H9 (cell line): ENCODE measurements around the gene BCL2L14. TPM values are rescaled to one million over a fixed set of nuclear protein-coding genes. Genes with fewer than 3 reads are reported as not detected.

Source experiments
- DNase-seq: peaks from one replicate; pipeline ENCODE4 v3.0.0-alpha.2; 2017
- H2AFZ ChIP-seq: one replicate; pipeline ENCODE4 v1.6.1; 2013; ENCODE audit warnings: mild to moderate bottlenecking, low read length, control low read depth, moderate library complexity
- H2AK5ac ChIP-seq: 2 replicates; pipeline ENCODE4 v1.6.1; 2013; ENCODE audit warnings: low read length, control low read depth, mixed read lengths; ENCODE audit not compliant: insufficient read length
- H2BK120ac ChIP-seq: one replicate; pipeline ENCODE4 v1.6.1; 2013; ENCODE audit warnings: low read depth, mild to moderate bottlenecking, low read length, control low read depth, inconsistent platforms; ENCODE audit not compliant: poor library complexity, severe bottlenecking
- H2BK12ac ChIP-seq: 2 replicates; pipeline ENCODE4 v1.6.1; 2013; ENCODE audit warnings: low read length, control low read depth, mixed read lengths, low read depth; ENCODE audit not compliant: insufficient read length
- H2BK15ac ChIP-seq: 2 replicates; pipeline ENCODE4 v1.6.1; 2013; ENCODE audit warnings: low read depth, low read length, control low read depth
- H2BK20ac ChIP-seq: one replicate; pipeline ENCODE4 v1.6.1; 2013; ENCODE audit warnings: low read depth, mild to moderate bottlenecking, low read length, control low read depth, inconsistent platforms; ENCODE audit not compliant: poor library complexity, severe bottlenecking
- H2BK5ac ChIP-seq: 2 replicates; pipeline ENCODE4 v1.6.1; 2013; ENCODE audit warnings: low read length, control low read depth, mixed read lengths; ENCODE audit not compliant: insufficient read length
- H3K14ac ChIP-seq: 2 replicates; pipeline ENCODE4 v1.6.1; 2013; ENCODE audit warnings: low read length, control low read depth; ENCODE audit not compliant: insufficient read depth
- H3K18ac ChIP-seq: 2 replicates; pipeline ENCODE4 v1.6.1; 2013; ENCODE audit warnings: low read depth, mild to moderate bottlenecking, mixed read lengths, low read length, control low read depth; ENCODE audit not compliant: insufficient read length
- H3K23ac ChIP-seq: 2 replicates; pipeline ENCODE4 v1.6.1; 2013; ENCODE audit warnings: low read length, control low read depth, mixed read lengths, low read depth; ENCODE audit not compliant: insufficient read length
- H3K23me2 ChIP-seq: 2 replicates; pipeline ENCODE4 v1.6.1; 2013; ENCODE audit warnings: low read depth, mild to moderate bottlenecking, mixed read lengths, low read length, control low read depth; ENCODE audit not compliant: insufficient read length, poor library complexity, severe bottlenecking
- H3K27ac ChIP-seq: 2 replicates; pipeline ENCODE4 v1.5.1; 2013; ENCODE audit warnings: low read length, control low read depth, mixed read lengths, low read depth; ENCODE audit not compliant: insufficient read length
- H3K27me3 ChIP-seq: 2 replicates; pipeline ENCODE4 v1.6.1; 2013; ENCODE audit warnings: low read length, control low read depth, inconsistent platforms; ENCODE audit not compliant: insufficient read depth
- H3K4ac ChIP-seq: 2 replicates; pipeline ENCODE4 v1.6.1; 2013; ENCODE audit warnings: low read depth, mild to moderate bottlenecking, control low read depth, inconsistent platforms, low read length, moderate library complexity
- H3K4me1 ChIP-seq: 2 replicates; pipeline ENCODE4 v1.6.1; 2013; ENCODE audit warnings: low read length, control low read depth, inconsistent platforms; ENCODE audit not compliant: insufficient read depth
- H3K4me2 ChIP-seq: 2 replicates; pipeline ENCODE4 v1.6.1; 2013; ENCODE audit warnings: low read length, control low read depth, mixed read lengths; ENCODE audit not compliant: insufficient read length, insufficient read depth
- H3K56ac ChIP-seq: 2 replicates; pipeline ENCODE4 v1.6.1; 2013; ENCODE audit warnings: low read depth, mild to moderate bottlenecking, mixed read lengths, low read length, control low read depth; ENCODE audit not compliant: insufficient read length
- H3K79me1 ChIP-seq: 2 replicates; pipeline ENCODE4 v1.6.1; 2013; ENCODE audit warnings: low read depth, mild to moderate bottlenecking, moderate library complexity, low read length, control low read depth, inconsistent platforms; ENCODE audit not compliant: insufficient read depth, poor library complexity, severe bottlenecking
- H3K79me2 ChIP-seq: 2 replicates; pipeline ENCODE4 v1.6.1; 2013; ENCODE audit warnings: low read length, control low read depth, inconsistent platforms; ENCODE audit not compliant: insufficient read depth
- H3K9ac ChIP-seq: 2 replicates; pipeline ENCODE4 v1.6.1; 2013; ENCODE audit warnings: low read length, control low read depth, mixed read lengths; ENCODE audit not compliant: insufficient read length; ENCODE audit errors: extremely low read depth
- H3K9me3 ChIP-seq: one replicate; pipeline ENCODE4 v1.6.1; 2013; ENCODE audit warnings: low read depth, low read length, inconsistent platforms; ENCODE audit not compliant: control insufficient read depth
- H3T11ph ChIP-seq: one replicate; pipeline ENCODE4 v1.6.1; 2013; ENCODE audit warnings: mild to moderate bottlenecking, low read length, control low read depth, inconsistent platforms
- H4K20me1 ChIP-seq: one replicate; pipeline ENCODE4 v1.6.1; 2013; ENCODE audit not compliant: control insufficient read depth, insufficient read length, insufficient read depth
- H4K5ac ChIP-seq: 2 replicates; pipeline ENCODE4 v1.6.1; 2013; ENCODE audit warnings: low read depth, mild to moderate bottlenecking, mixed read lengths, low read length, control low read depth; ENCODE audit not compliant: insufficient read length
- H4K8ac ChIP-seq: replicated peaks from 2 replicates; pipeline ENCODE4 v1.6.1; 2013; ENCODE audit warnings: low read length, control low read depth, mixed read lengths, low read depth; ENCODE audit not compliant: insufficient read length
- H4K91ac ChIP-seq: 2 replicates; pipeline ENCODE4 v1.6.1; 2013; ENCODE audit warnings: low read depth, mild to moderate bottlenecking, moderate library complexity, mixed read lengths, low read length, control low read depth; ENCODE audit not compliant: insufficient read length
- H3K27ac Mint-ChIP-seq, 3 experiments: 2 replicates in 2 of 3; 3 replicates in 1 of 3; pipeline ENCODE4 v1.8.0; 2020 to 2021; ENCODE audit warnings: mixed read lengths in 3 of 3, mild to moderate bottlenecking in 1 of 3, moderate library complexity in 1 of 3
- H3K27me3 Mint-ChIP-seq: 2 replicates; pipeline ENCODE4 v1.8.0; 2021; ENCODE audit warnings: low read depth, mild to moderate bottlenecking, moderate library complexity, mixed read lengths
- H3K36me3 Mint-ChIP-seq, 3 experiments: 2 replicates in 2 of 3; 3 replicates in 1 of 3; pipeline ENCODE4 v1.8.0; 2020 to 2021; ENCODE audit warnings: low read depth in 3 of 3, mixed read lengths in 3 of 3; ENCODE audit not compliant: insufficient read depth in 1 of 3
- H3K4me1 Mint-ChIP-seq, 2 experiments: 2 replicates each; pipeline ENCODE4 v1.8.0; 2020; ENCODE audit warnings: mixed read lengths in 2 of 2
- H3K4me3 Mint-ChIP-seq, 2 experiments: 2 replicates in 1 of 2; 3 replicates in 1 of 2; pipeline ENCODE4 v1.8.0; 2020 to 2021; ENCODE audit warnings: mild to moderate bottlenecking in 2 of 2, mixed read lengths in 2 of 2, moderate library complexity in 1 of 2
- H3K9me3 Mint-ChIP-seq, 2 experiments: 2 replicates in 1 of 2; 3 replicates in 1 of 2; pipeline ENCODE4 v1.8.0; 2020; ENCODE audit warnings: mild to moderate bottlenecking in 2 of 2, mixed read lengths in 2 of 2, moderate library complexity in 1 of 2
- CTCF ChIP-seq: fragments of 200-600 bp; sonication (generic); conservative IDR thresholded peaks from 3 replicates; pipeline ENCODE4 v1.8.0; 2021; ENCODE audit warnings: antibody characterized with exemption, mild to moderate bottlenecking
- WGBS: extraction: QIAGEN DNeasy Blood & Tissue Kit; methylation state at CpG from one replicate; pipeline ENCODE4 v1.1.7; 2013; ENCODE audit warnings: missing lambda C conversion rate, low lambda C conversion rate, mixed read lengths; ENCODE audit not compliant: insufficient read length; ENCODE audit errors: extremely low coverage; 5-methylcytosine and 5-hydroxymethylcytosine counted together
- total RNA-seq: library from RNA; stranded (reverse); gene quantifications from 2 replicates; pipeline ENCODE4 v1.2.1, GENCODE V29; 2021

BCL2L14 gene
- total RNA-seq, 1 experiment from 2014 or later = 0.28 TPM

- Histone ChIP-seq H3T11ph (no peak overlapping the region), H3K4ac (no peak overlapping the region), H3K4me2 (no peak overlapping the region), H2AFZ (no peak overlapping the region), H2AK5ac (no peak overlapping the region), H3K27me3 (no peaks in the 10 kb centered on the region), H2BK12ac (no peak overlapping the region), H4K5ac (no peak overlapping the region), H2BK120ac (no peak overlapping the region), H3K9me3 (no peaks in the 10 kb centered on the region), H3K23me2 (peaks cover 4% of the 10 kb centered on the region), H3K18ac (no peak overlapping the region), H3K14ac (no peak overlapping the region), H3K9ac (no peak overlapping the region), H4K91ac (no peak overlapping the region), H3K27ac (no peak overlapping the region), H3K79me1 (no peaks in the 10 kb centered on the region), H3K56ac (no peak overlapping the region), H2BK20ac (no peak overlapping the region), H3K23ac (no peak overlapping the region), H4K8ac (no peak overlapping the region), H3K4me1 (peaks cover 2% of the 10 kb centered on the region; the same call in 1 of the 2 replicates), H4K20me1 (no peaks in the 10 kb centered on the region), H3K79me2 (no peaks in the 10 kb centered on the region), H2BK15ac (no peak overlapping the region), H2BK5ac (no peak overlapping the region)
- no peak for TF ChIP-seq CTCF
- Mint-ChIP-seq H3K27ac (no peak overlapping the region), H3K4me3 (no peak overlapping the region), H3K4me1 (peaks cover 7 to 8% of the 10 kb centered on the region in 2 experiments), H3K9me3 (peaks cover 2 to 10% of the 10 kb centered on the region in 2 experiments; a peak in 2 of 5 replicates), H3K27me3 (peaks cover 5% of the 10 kb centered on the region), H3K36me3 (no peaks in the 10 kb centered on the region; a peak in 3 of 7 replicates)
- DNase-seq = no peak
- WGBS = no CpG with 5 or more reads among the region's 3 CpGs
Measured at GRCh38 chr12:12034344-12034743, 36.4 kb upstream of the BCL2L14 start.
